ENCODE results near the gene FGGY.

- TF ChIP-seq, protein P1, sequence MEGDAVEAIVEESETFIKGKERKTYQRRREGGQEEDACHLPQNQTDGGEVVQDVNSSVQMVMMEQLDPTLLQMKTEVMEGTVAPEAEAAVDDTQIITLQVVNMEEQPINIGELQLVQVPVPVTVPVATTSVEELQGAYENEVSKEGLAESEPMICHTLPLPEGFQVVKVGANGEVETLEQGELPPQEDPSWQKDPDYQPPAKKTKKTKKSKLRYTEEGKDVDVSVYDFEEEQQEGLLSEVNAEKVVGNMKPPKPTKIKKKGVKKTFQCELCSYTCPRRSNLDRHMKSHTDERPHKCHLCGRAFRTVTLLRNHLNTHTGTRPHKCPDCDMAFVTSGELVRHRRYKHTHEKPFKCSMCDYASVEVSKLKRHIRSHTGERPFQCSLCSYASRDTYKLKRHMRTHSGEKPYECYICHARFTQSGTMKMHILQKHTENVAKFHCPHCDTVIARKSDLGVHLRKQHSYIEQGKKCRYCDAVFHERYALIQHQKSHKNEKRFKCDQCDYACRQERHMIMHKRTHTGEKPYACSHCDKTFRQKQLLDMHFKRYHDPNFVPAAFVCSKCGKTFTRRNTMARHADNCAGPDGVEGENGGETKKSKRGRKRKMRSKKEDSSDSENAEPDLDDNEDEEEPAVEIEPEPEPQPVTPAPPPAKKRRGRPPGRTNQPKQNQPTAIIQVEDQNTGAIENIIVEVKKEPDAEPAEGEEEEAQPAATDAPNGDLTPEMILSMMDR (IDR thresholded peaks at IDR 0.05): peak; percentile 86 to 98 (median 98)
- no peak for TF ChIP-seq POLR2A (IDR thresholded peaks at IDR 0.05)
Measured at GRCh38 chr1:59759156-59759925, 462.4 kb downstream of the FGGY start.

All from body of pancreas (tissue), 4 donors.